ENCODE results near the gene ELMO2. TPM values are rescaled to one million over a fixed set of nuclear protein-coding genes. Genes with fewer than 3 reads are reported as not detected.
"Not testable (repeated sequence)": the region's sequence is repeated elsewhere in the genome, so short reads cannot be mapped to it uniquely, and the experiment has no call there.

Gene ELMO2
- total RNA-seq, 2 donors from 2014 or later, result 35.0 to 37.6 TPM

DNA sequence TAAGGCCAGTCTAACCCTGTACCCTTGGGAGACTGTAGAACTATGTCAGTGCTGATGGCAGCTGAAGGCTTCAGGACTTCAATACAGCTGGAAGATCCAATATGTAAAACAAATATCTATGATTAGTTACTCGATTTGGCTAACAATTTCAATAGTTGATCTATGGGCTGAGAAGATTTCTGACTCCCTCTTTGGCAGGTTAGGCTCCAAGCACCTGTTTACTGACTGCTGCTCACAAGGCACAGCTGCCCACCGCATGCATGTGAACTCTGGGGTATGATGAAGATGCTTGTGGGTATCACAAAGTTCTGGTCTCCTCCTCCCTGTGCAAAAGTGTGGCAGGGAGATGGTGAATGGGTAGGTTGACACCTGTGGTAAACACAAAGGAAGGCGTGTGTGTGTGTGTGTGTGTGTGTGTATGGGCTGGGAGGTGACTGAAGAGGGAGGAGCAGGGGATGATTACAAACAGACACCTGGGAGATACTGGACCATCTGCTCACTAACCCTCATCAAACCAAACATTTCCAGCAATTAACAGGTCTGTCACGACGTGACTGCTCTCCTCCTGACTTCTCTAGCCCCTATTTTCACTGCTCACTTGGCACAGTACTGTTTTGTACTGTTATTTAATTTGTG, 18.1 kb downstream of the ELMO2 start:
- WGBS, 2 donors, result 67 to 75% methylated on average over 5 of the region's 5 CpGs
- H3K9me3 ChIP-seq, result no peaks in the 10 kb centered on the region
- peaks cover 9 to 39% of the 10 kb centered on the region in 2 donors for H3K36me3 ChIP-seq (replicated peaks in 1 of 2; ENCODE audit: insufficient read depth in 1 of 2, low read depth in 2 of 2)
- TF ChIP-seq, protein P1, sequence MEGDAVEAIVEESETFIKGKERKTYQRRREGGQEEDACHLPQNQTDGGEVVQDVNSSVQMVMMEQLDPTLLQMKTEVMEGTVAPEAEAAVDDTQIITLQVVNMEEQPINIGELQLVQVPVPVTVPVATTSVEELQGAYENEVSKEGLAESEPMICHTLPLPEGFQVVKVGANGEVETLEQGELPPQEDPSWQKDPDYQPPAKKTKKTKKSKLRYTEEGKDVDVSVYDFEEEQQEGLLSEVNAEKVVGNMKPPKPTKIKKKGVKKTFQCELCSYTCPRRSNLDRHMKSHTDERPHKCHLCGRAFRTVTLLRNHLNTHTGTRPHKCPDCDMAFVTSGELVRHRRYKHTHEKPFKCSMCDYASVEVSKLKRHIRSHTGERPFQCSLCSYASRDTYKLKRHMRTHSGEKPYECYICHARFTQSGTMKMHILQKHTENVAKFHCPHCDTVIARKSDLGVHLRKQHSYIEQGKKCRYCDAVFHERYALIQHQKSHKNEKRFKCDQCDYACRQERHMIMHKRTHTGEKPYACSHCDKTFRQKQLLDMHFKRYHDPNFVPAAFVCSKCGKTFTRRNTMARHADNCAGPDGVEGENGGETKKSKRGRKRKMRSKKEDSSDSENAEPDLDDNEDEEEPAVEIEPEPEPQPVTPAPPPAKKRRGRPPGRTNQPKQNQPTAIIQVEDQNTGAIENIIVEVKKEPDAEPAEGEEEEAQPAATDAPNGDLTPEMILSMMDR (IDR thresholded peaks at IDR 0.05), result no peak
- no peak for TF ChIP-seq POLR2A (IDR thresholded peaks at IDR 0.05)
- no peaks in the 10 kb centered on the region for H3K27me3 ChIP-seq
- no peak overlapping the region for H3K4me3 ChIP-seq
- DNase-seq (no peak), ATAC-seq (no peak)
- H3K4me1 ChIP-seq, result peaks cover 4% of the 10 kb centered on the region
- no peak overlapping the region for H3K27ac ChIP-seq
- intact Hi-C loops (cut with DNase I), result no loop called here

DNA sequence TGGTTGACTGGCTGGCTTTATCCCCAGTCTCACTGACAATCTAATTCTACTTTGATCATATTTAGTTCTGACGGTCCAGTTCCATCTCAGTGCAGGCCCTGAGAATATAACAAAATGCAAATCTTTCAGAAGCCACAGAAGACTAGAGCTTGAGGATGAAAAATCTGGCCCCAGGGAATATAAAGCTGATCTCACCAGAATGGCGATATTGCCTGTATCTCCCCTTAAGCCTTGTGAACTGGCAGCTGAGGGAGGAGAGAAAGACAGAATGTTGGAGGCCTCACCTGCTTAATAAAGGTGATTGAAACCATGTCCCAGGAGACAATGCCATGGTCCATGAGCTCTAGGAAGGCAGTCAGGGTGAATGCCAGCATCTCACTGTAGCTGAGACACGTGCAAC, 19.4 kb downstream of the ELMO2 start:
- H3K4me3 ChIP-seq; intact Hi-C loops (cut with DNase I); H3K27ac ChIP-seq; DNase-seq; ATAC-seq; H3K4me1 ChIP-seq; H3K9me3 ChIP-seq; H3K27me3 ChIP-seq: not testable (repeated sequence)
- 90 to 97% methylated on average over 3 of the region's 3 CpGs for WGBS, 2 donors
- peaks cover 9 to 46% of the 10 kb centered on the region in 2 donors for H3K36me3 ChIP-seq (replicated peaks in 1 of 2; ENCODE audit: insufficient read depth in 1 of 2, low read depth in 2 of 2)

DNA sequence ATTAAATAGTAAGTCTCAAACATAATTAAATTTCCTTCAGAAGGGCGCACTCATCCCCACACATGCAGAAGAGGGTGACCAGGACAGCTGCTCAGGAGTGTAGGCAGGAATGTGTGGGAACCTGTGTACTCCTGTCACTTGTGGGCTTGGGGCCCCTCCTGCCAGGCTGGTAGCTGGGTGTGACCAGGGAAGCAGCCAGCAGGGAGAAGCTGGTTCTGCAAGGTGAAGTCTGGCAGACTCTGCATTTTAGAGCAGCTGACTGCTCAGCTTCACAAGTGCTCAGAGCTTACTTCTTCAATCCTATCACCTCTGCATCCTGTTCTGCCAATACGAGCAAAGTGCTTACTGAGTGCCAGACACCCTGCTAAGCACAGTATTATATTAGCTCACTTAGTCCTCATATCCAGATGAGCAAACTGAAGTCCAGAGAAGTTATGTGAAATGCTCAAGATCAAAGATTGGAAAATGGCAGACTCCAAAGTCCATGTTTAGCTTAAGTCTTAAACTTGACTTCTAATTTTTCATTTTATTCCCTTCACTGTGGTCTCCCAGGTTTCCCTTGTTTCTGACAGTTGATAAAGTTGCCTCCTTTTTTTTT, 27.9 kb downstream of the ELMO2 start:
- intact Hi-C loops (cut with DNase I), result no loop called here
- no peak overlapping the region for H3K27ac ChIP-seq
- H3K9me3 ChIP-seq, result no peaks in the 10 kb centered on the region
- H3K4me3 ChIP-seq, result no peak overlapping the region
- H3K36me3 ChIP-seq (replicated peaks in 1 of 2; ENCODE audit: insufficient read depth in 1 of 2, low read depth in 2 of 2), result peaks cover 6 to 47% of the 10 kb centered on the region in 2 donors
- no peaks in the 10 kb centered on the region for H3K27me3 ChIP-seq
- DNase-seq, result no peak
- H3K4me1 ChIP-seq, result no peaks in the 10 kb centered on the region
- 81 to 91% methylated on average over 2 of the region's 2 CpGs for WGBS, 2 donors
- ATAC-seq, result no peak
- TF ChIP-seq, protein P1 (IDR thresholded peaks at IDR 0.05), result no peak
- no peak for TF ChIP-seq POLR2A (IDR thresholded peaks at IDR 0.05)

DNA sequence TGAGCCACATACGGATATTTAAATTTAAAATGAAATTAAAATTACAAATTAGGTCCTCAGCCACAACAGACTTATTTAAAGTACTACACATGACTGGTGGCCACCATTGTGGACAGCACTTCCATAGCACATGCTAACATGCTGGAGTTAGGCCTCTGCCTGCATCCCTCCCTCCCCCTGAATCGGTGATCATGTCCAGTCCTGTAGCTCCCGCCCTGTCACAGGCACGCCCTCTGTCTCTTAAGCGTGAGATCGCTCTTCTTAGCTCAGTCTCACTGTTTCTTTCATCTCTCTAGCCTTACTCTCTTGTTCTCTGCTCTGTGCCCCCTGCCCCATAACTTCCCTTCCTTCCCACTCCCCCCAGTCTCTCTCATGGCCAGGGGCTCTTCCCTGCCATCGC, 28.9 kb downstream of the ELMO2 start:
- DNase-seq (no peak), ATAC-seq (no peak)
- no peak overlapping the region for H3K4me3 ChIP-seq
- peaks cover 16 to 49% of the 10 kb centered on the region in 2 donors for H3K36me3 ChIP-seq (replicated peaks in 1 of 2; ENCODE audit: insufficient read depth in 1 of 2, low read depth in 2 of 2)
- 89 to 91% methylated on average over 7 of the region's 7 CpGs for WGBS, 2 donors
- H3K27me3 ChIP-seq, result no peaks in the 10 kb centered on the region
- TF ChIP-seq POLR2A (IDR thresholded peaks at IDR 0.05), result no peak
- TF ChIP-seq, protein P1 (IDR thresholded peaks at IDR 0.05), result no peak
- no peaks in the 10 kb centered on the region for H3K4me1 ChIP-seq
- H3K27ac ChIP-seq, result no peak overlapping the region
- no peaks in the 10 kb centered on the region for H3K9me3 ChIP-seq
- intact Hi-C loops (cut with DNase I), result no loop called here

DNA sequence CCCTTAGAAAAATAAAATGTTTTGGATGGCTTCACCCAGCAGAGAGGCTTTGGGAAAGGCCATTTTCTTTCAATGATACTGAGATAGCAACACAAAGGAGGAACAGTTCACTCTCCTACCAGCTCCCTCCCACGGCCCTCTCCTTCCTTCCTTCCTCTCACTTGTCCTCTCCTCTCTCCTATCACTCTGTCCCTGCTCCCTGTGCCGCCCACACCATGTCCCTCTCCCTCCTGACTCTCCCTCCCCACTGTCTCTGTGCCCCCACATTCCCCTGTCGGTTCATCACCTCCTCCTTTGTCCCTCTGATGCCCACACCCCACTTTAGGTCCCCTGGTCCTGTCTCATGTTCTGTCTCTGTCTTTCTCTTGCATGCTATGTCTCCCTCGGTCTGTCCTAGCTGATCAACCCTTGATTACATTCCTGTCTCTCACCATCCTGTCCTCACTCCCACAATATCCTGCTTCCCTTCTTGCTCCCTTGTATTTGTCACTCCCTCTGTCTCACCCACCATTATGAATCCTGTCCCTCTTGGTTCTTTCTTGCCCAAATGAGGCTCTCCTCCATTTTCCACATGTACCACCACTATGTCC, 30.1 kb downstream of the ELMO2 start:
- TF ChIP-seq POLR2A (IDR thresholded peaks at IDR 0.05), result no peak
- TF ChIP-seq, protein P1 (IDR thresholded peaks at IDR 0.05), result no peak
- WGBS, 2 donors, result 80 to 89% methylated on average over 4 of the region's 4 CpGs
- no peaks in the 10 kb centered on the region for H3K27me3 ChIP-seq
- intact Hi-C loops (cut with DNase I), result no loop called here
- H3K27ac ChIP-seq, result no peak overlapping the region
- no peaks in the 10 kb centered on the region for H3K4me1 ChIP-seq
- ATAC-seq (no peak), DNase-seq (no peak)
- no peaks in the 10 kb centered on the region for H3K9me3 ChIP-seq
- H3K36me3 ChIP-seq (replicated peaks in 1 of 2; ENCODE audit: insufficient read depth in 1 of 2, low read depth in 2 of 2), result peaks cover 21 to 46% of the 10 kb centered on the region in 2 donors
- no peak overlapping the region for H3K4me3 ChIP-seq
